Daoy (cell line): ENCODE results near the gene RNASE4. TPM values are rescaled to one million over a fixed set of nuclear protein-coding genes. Genes with fewer than 3 reads are reported as not detected.
A peak's percentile ranks its signal among the peaks of the same experiment; 100 is the strongest.
"Not testable (repeated sequence)": the region's sequence is repeated elsewhere in the genome, so short reads cannot be mapped to it uniquely, and the experiment has no call there.

Source experiments
- DNase-seq: peaks from one replicate; pipeline ENCODE4 v3.0.0-alpha.2; 2015; ENCODE audit warnings: low read depth
- total RNA-seq: library from RNA; depleted of rRNA; stranded (reverse); fragments of >200 nt; shearing (Covaris generic); gene quantifications from 2 replicates; pipeline ENCODE4 v1.2.3, GENCODE V29; 2014

Gene RNASE4
- total RNA-seq, 1 experiment from 2014 or later = 5.2 TPM

GRCh38 chr14:20698934-20699333 is 14.6 kb downstream of the RNASE4 start:
- DNase-seq = no peak

DNA sequence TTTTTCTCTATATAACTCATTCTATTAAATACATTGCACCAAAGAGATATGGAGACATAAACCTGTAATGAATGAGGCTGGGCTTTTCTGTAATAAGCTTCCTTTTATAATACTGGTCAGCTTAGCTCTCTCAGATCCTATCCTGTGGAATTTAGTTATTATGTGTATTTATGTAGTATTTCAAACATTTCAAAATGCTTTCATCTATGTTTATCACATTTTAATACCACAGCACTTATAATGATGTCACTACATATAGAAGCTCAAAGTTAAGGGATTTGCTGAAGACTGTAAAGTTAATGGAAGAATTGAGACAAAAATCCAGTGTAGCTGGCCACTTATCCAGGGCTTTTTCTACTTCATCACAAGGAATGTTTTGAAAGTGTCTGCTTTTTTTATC is 15.6 kb downstream of the RNASE4 start:
- DNase-seq = no peak

- DNase-seq = not testable (repeated sequence)
Observed at GRCh38 chr14:20700965-20701364, 16.6 kb downstream of the RNASE4 start.

DNA sequence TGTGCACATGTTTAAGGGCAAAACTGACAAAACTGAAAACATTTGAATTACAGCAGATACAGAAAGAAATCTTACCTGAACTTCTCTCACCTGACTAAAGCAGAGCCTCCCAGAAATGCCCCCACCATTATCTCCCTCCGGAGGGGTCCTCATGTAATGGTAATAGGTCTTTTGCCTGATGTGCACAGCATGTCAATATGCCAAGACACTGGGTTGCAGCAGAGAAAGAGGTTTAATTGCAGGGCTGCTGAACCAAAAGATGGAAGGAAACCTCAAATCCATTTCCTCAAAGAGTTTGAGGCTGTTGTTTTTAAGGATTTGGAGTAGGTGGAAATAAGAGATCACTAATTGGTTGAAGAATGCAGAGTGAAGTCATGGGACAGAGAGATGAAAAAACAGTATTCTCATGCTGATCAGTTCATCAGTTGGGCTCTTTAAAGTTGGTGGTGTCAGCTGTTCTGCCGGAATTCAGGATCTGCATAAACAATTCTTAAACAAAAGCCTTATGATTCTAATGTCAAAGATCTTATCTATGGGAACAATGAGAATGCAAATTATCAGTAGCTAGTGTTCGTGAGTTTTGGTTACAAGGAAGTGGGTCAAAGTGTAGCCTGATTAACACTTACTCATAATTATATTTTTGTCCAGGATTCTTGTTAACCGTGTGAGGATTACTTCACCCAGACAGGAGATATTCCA is 22.4 kb downstream of the RNASE4 start:
- no peak for DNase-seq

- DNase-seq = peak; percentile 52
Observed at GRCh38 chr14:20707622-20708021, 23.3 kb downstream of the RNASE4 start.

DNA sequence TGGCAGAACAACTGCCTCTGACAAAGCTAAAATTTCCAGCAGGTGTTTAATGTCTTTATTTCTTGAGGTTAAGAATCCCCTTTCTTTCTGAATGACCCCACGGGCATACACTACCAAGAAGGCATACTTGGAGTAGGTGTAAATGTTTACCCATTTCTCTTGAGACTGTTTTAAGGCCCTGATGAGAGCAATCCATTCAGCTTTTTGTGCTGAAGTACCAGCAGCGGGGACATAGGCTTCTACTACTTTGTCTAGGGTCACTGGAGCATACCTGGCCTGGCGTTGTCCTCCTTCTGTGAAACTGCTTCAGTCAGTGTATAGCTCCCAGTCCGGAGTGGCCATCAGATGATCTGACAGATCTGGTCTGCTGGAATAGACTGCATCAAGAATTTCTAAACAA is 26.9 kb downstream of the RNASE4 start:
- no peak for DNase-seq

GRCh38 chr14:20711685-20712084 is 27.3 kb downstream of the RNASE4 start:
- peak; percentile 53 for DNase-seq

DNA sequence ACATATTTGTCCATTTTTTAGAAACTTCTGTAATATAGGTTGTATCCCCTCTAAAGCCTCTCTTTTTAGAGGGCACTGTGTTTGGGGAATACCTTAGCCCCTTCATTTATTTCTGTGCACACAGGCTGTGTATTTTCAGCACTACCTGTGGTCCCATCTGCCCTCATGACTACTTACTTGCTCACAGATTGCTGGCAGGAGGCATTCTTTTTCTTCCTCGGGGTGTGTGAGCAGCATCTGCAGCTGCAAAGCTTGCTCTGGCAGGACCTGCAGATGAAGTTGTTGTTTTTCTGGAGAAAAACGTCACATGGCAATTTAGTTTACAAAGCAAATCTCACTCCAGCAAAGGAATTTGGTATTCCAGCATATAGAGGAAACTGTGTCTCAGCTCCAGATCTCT is 28.5 kb downstream of the RNASE4 start:
- DNase-seq = no peak

- DNase-seq = peak; percentile 92
Observed at GRCh38 chr14:20714593-20715250, 30.4 kb downstream of the RNASE4 start.

GRCh38 chr14:20719777-20720176 is 35.4 kb downstream of the RNASE4 start:
- DNase-seq = no peak

GRCh38 chr14:20720741-20721140 is 36.4 kb downstream of the RNASE4 start:
- DNase-seq = no peak

DNA sequence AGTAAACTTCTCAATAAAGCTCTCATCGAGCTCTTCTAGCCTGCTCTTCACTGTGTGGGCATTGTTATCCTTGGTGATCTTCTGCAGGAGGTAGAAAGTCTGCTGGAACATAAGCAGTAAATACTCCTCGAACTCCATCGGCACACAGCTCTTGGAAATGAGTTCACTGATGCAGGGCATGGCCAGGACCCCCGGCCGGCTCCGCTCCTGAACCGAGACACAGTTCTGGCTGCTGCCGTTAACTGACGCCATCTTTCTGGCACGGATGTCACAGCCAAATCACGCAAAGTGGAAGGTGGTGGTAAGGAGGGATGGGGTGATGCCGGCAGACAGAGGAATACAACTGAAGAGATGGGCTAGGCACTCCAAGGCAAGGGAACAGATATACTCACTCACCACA is 37.7 kb downstream of the RNASE4 start:
- DNase-seq = no peak

DNA sequence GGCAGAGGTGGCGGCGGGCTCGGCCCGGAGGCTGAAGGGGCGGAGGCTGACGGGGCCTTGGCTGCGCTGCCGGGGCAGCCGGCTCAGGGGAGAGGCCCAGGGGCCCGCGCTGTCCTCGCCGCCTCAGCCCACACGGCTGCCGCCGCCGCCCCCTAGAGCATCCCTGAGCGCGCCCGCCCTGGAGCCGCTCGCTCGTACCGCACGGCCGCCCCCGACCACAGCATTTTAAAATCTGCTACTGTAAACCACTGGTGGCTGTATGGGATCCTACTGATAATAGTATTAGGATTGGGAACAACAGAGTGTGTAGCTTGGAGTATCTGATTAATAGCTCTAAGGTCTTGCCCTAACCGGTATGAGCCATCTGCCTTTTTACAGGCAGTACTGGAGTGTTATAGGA is 39.1 kb downstream of the RNASE4 start:
- peak; percentile 54 for DNase-seq

GRCh38 chr14:20726121-20726520 is 41.8 kb downstream of the RNASE4 start:
- DNase-seq = not testable (repeated sequence)

GRCh38 chr14:20726531-20726930 is 42.2 kb downstream of the RNASE4 start:
- DNase-seq = no peak

DNA sequence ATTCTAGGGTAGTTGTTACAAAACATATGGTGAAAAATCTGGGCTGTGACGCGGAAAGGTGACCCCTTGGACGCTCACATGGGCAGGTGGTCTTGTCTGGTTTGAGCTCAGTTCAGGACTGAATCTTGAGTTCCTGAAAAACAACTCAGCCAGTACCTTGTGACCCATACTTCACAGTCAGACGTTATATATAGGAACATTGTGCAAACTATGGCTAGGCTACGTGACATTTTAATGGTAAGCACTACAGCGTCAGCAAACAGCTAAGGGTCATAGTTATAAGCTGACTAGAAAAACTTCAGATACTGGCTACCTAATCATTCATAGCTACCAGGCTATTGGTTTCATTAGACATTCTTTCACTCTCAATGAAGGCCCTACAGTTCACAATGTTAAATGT is 46.5 kb downstream of the RNASE4 start:
- no peak for DNase-seq

- no peak for DNase-seq
Observed at GRCh38 chr14:20732477-20732876, 48.1 kb downstream of the RNASE4 start.

GRCh38 chr14:20732979-20733635 is 48.7 kb downstream of the RNASE4 start:
- no peak for DNase-seq

GRCh38 chr14:20733684-20734429 is 49.5 kb downstream of the RNASE4 start:
- no peak for DNase-seq

DNA sequence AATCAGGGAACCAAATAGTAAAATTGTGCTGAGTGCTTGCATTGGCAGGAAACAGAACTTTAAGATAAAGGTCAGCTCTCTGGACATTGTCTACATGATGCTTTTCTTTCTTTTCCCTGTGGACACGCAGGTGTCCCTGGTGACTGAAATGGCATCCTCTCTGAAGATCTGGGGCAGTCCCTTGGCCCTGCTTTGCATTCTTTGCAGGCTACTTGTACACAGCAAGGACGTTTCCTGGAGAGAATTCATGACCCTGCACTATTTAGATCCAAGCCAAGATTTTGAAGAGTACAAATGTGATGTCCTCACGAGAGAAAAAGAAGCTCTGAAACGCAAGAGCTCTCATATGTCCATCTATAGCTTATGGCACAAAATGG is 50.1 kb downstream of the RNASE4 start:
- DNase-seq = no peak

GRCh38 chr14:20738292-20738691 is 53.9 kb downstream of the RNASE4 start:
- not testable (repeated sequence) for DNase-seq

- DNase-seq = no peak
Observed at GRCh38 chr14:20742132-20742531, 57.8 kb downstream of the RNASE4 start.
